Lower leg skin (tissue), 3 donors: ENCODE data around the gene PROSER2.

Experiments used
- CTCF ChIP-seq, 3 donors: fragments of 450-650 bp; IDR thresholded peaks; one replicate each; pipeline ENCODE4 v1.5.1; 2016; ENCODE audit warnings: antibody characterized with exemption in 3 of 3, mild to moderate bottlenecking in 3 of 3, moderate library complexity in 2 of 3
- POLR2A ChIP-seq, 2 donors: fragments of 450-650 bp; IDR thresholded peaks; one replicate each; pipeline ENCODE4 v1.6.1; 2016 to 2017; ENCODE audit warnings: antibody characterized with exemption in 2 of 2, mild to moderate bottlenecking in 1 of 2, moderate library complexity in 1 of 2

- TF ChIP-seq CTCF (IDR thresholded peaks at IDR 0.05) (no peak), POLR2A (IDR thresholded peaks at IDR 0.05) (no peak)
Measured at GRCh38 chr10:11874568-11875493, 51.7 kb downstream of the PROSER2 start.
